Ishikawa (cell line): ENCODE measurements around the gene ACAP2.

Experiments
- EGR1 ChIP-seq: IDR thresholded peaks from 2 replicates; pipeline ENCODE4 v1.6.1; 2012
- EP300 ChIP-seq: IDR thresholded peaks from 2 replicates; pipeline ENCODE4 v1.6.1; 2012; ENCODE audit warnings: borderline replicate concordance

DNA sequence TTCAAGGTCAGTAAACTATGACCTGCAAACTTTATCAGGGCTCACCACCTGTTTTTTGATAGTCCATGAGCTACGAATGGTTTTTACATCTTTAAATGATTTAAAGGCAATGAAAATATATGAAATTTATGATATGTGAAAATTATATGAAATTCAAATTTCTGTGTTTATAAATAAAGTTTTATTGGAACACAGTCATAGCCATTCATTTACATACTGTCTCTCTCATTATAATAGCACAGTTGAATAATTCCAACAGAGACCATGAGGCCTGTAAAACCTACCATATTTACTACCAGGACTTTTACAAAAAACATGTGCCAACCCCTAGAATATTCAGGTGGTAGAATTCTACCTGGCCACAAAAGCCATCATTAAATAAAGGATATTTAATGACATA, 107.9 kb downstream of the ACAP2 start:
- TF ChIP-seq EP300: no peak
- TF ChIP-seq EGR1: no peak
